HG02571 (cell line): Measurements from ENCODE around the gene SIX4.
"Not testable (repeated sequence)": the region's sequence is repeated elsewhere in the genome, so short reads cannot be mapped to it uniquely, and the experiment has no call there.

Experiments used
- ATAC-seq: cut with Tn5 transposase; IDR thresholded peaks from one replicate; pipeline ENCODE4 v1.9.1; 2021; ENCODE audit warnings: mild to moderate bottlenecking, moderate library complexity; ENCODE audit not compliant: unreplicated experiment

SIX4 gene

GRCh38 chr14:60723907-60724618 lies at the start of gene SIX4:
SIX4 (minus strand) TSS chr14:60724351; CDS start chr14:60724074, 277 bp downstream.
- peak; percentile 52 for ATAC-seq

DNA sequence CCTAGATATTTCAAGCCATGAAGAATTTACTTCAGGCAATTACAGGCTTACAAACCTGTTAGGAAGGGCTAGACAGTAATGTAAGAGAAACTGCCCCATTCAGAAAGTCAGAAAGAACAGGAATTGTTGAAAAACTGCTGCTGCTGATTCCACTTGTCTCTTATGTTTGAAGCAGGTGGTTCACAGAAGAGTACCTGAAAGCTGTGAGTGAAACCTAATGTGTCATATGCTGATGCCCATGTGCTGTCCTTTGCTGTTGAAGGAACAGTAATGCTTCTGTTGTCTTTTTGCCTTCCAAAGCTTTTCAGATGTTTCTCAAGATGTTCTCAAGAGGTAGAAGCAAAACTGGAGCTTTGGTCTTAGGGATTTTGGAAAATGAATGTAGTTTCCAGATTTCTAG lies 49.4 kb upstream of the SIX4 start:
- ATAC-seq, result no peak

GRCh38 chr14:60771117-60771516 lies 47.0 kb upstream of the SIX4 start:
- no peak for ATAC-seq

- no peak for ATAC-seq
Observed at GRCh38 chr14:60768602-60769001, 44.5 kb upstream of the SIX4 start.

- ATAC-seq, result no peak
Observed at GRCh38 chr14:60760644-60761364, 36.7 kb upstream of the SIX4 start.

GRCh38 chr14:60760209-60760608 lies 36.1 kb upstream of the SIX4 start:
- ATAC-seq, result no peak

DNA sequence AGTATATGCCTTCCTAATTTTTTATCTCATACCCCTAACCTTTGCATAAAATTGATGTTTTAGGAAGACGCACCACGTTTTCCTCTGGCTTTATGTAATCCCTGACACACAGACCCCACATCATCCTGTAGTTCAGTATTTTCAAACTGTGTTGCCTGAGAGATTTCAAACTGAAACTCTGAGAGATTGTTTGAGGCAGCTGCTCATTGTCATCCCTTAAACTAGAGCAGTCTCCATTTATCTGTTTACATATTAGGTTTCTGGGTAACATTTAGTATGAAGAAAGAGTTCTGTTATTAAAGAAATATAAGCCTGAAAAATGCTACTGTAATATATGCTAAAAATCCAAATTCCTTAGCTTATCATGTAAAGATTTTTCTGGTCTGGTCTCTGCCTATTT lies 34.7 kb upstream of the SIX4 start:
- no peak for ATAC-seq

- ATAC-seq, result no peak
Observed at GRCh38 chr14:60757567-60758002, 33.4 kb upstream of the SIX4 start.

DNA sequence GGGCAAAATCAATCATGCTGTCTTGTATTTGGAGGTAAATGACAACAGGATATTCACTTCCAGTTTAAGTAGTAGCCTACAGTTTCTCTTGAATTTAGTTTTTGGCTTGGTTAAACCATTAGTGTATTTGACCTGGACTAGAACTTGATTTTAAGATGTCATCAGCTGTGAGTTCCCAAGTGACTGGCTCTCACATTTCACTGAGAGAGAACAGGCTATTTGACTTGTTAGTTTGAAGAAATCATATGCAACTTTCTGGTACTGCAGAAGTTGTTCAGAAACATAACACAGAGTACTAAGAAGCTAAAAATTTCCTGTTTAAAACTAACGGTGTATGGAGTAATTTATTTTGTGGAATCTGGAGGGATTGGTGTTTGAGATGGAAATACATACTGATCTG lies 32.7 kb upstream of the SIX4 start:
- no peak for ATAC-seq

GRCh38 chr14:60753264-60754119 lies 29.3 kb upstream of the SIX4 start:
- peak; percentile 98 for ATAC-seq

DNA sequence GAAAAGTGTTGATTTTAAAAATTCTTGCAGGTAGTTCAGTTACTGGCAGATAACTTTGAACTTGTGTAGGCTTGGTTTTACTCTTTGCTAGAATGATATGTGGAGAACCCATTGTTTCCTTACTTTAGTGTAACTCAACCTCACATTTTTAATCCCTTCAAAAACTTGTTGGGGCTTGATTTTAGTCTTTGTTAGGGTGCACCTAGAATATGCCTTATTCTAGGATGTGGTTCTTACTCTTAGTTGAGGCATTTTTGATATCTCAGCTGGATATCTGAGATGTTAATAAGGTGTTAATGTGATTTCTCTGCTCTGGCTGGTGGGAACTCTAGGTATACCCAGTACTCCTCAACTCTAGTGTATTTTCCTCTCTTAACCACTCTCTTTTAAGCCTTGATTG lies 20.4 kb upstream of the SIX4 start:
- ATAC-seq, result no peak

- no peak for ATAC-seq
Observed at GRCh38 chr14:60738843-60739508, 14.8 kb upstream of the SIX4 start.

GRCh38 chr14:60736494-60736893 lies 12.3 kb upstream of the SIX4 start:
- no peak for ATAC-seq

DNA sequence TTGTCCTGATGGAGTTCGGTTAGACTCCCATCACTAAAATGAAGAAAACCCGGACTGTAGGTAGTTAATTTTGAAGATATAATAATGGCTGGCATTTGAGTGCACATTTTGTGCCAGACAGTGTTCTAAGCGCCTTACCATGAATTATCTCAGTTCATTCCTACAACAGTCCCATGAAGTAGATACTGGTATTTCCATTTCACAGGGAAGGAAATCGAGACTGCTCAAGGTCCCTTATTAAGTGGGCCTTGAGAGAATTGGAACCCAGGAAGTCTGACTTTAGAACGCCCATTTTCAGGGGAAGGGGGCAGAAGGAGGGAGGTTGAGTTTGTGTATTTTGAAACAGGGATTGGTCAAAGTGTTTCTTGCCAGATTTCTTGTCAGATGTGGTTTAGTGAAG lies 11.3 kb upstream of the SIX4 start:
- ATAC-seq, result no peak

GRCh38 chr14:60734465-60735242 lies 10.5 kb upstream of the SIX4 start, which contains the start of gene MNAT1:
MNAT1 (plus strand) TSS chr14:60734761; CDS start chr14:60734863, 102 bp downstream.
- ATAC-seq, result peak; percentile 93

DNA sequence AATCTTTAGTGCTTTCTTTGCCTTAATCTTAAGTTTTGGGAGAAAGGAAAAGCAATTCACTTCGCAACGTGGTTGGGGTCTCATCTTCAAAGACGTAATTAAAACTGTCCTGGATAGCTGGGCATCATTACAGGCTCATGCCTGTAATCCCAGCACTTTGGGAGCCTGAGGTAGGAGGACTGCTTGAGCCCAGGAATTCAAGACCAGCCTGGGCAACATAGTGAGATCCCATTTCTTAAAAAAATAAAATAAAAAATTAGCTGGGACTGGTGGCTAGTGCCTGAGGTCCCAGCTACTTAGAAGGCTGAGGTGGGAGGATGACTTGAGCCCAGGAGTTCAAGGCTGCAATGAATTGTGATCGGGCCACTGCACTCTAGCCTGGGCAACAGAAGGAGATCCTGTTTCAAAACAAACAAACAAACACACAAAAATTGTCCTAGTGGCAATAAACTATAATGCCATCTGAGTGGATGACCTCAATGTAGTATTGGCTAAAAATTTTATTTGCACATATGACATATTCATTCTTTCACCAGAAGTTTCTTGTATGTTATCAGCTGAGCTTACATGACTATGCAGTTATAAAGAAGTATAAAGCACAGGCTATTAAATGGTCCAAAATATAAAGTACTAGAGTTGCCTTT lies 8.8 kb upstream of the SIX4 start:
- no peak for ATAC-seq

GRCh38 chr14:60731291-60731690 lies 7.1 kb upstream of the SIX4 start:
- not testable (repeated sequence) for ATAC-seq

DNA sequence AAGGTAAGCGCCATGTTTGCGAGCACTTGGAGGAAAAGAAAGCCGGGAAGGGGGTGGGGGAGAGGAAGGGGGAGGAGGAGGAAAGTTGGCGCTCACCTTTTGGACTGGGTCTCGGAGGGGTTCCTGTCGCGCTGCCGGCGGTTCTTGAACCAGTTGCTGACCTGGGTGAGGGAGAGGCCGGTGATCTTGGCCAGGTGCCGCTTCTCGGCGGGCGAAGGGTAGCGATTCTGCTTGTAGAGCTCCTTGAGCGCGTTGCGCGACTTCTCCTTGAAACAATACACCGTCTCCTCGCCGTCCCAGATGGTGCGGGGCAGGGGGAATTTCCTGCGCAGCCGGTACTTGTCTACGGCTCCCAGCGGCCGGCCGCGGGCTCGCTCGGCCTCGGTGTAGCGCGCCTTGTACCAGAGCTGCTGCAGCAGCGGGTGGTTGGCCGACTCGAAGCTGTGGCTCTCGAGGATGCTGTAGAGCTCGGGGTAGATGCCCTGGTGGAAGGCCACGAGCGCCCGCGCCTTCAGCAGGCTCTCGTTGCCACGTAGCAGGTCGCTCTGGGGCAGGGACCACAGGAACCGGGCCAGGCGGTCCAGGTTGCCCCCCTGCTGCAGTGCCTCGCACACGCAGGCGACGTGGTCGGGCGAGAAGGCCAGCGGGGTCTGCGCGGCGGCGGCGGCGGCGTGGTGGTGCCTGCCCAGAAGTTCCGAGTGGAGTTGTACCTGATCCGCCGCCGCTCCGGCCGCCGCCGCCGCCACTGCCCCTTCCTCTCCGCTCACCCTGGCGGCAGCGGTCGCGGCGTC lies 840 bp downstream of the SIX4 start:
- ATAC-seq, result no peak
